GM19193 (cell line): ENCODE measurements around the gene FAM210B.

Experiments used
- POLR2A ChIP-seq: IDR thresholded peaks from 4 replicates; pipeline ENCODE4 v1.6.1; 2011; ENCODE audit not compliant: insufficient read depth, insufficient read length; ENCODE audit errors: extremely low read depth

The FAM210B gene

GRCh38 chr20:56358600-56359211, at the start of gene FAM210B:
FAM210B (plus strand) TSS chr20:56358974; CDS start chr20:56359006, 32 bp downstream.
- no peak for TF ChIP-seq POLR2A

GRCh38 chr20:56316051-56316450, 42.7 kb upstream of the FAM210B start:
- TF ChIP-seq POLR2A, result no peak

GRCh38 chr20:56316483-56316882, 42.3 kb upstream of the FAM210B start:
- TF ChIP-seq POLR2A, result no peak

GRCh38 chr20:56322681-56323080, 36.1 kb upstream of the FAM210B start:
- no peak for TF ChIP-seq POLR2A

GRCh38 chr20:56323206-56323605, 35.6 kb upstream of the FAM210B start:
- no peak for TF ChIP-seq POLR2A

- no peak for TF ChIP-seq POLR2A
Observed at GRCh38 chr20:56323656-56324055, 35.1 kb upstream of the FAM210B start.

GRCh38 chr20:56324806-56325205, 34.0 kb upstream of the FAM210B start:
- no peak for TF ChIP-seq POLR2A

- no peak for TF ChIP-seq POLR2A
Observed at GRCh38 chr20:56328861-56329260, 29.9 kb upstream of the FAM210B start.

- no peak for TF ChIP-seq POLR2A
Observed at GRCh38 chr20:56342783-56343182, 16.0 kb upstream of the FAM210B start.

- TF ChIP-seq POLR2A, result no peak
Observed at GRCh38 chr20:56343861-56344381, 14.9 kb upstream of the FAM210B start.

- no peak for TF ChIP-seq POLR2A
Observed at GRCh38 chr20:56345911-56346310, 12.9 kb upstream of the FAM210B start.

- no peak for TF ChIP-seq POLR2A
Observed at GRCh38 chr20:56347628-56348304, 11.0 kb upstream of the FAM210B start.

GRCh38 chr20:56348305-56348693, 10.5 kb upstream of the FAM210B start:
- TF ChIP-seq POLR2A, result no peak

GRCh38 chr20:56348746-56349145, 10.0 kb upstream of the FAM210B start:
- no peak for TF ChIP-seq POLR2A

GRCh38 chr20:56350842-56351241, 7.9 kb upstream of the FAM210B start:
- TF ChIP-seq POLR2A, result no peak
